Measurements from ENCODE around the gene SYT17. TPM values are rescaled to one million over a fixed set of nuclear protein-coding genes. Genes with fewer than 3 reads are reported as not detected.
A peak's percentile ranks its signal among the peaks of the same experiment; 100 is the strongest.

SYT17 gene
- total and polyA plus RNA-seq, 2 experiments from 2014 or later: not detected

- no peak overlapping the region for H3K27ac ChIP-seq
Observed at GRCh38 chr16:19289811-19290485, 121.9 kb downstream of the SYT17 start.

GRCh38 chr16:19290860-19291259 lies 122.8 kb downstream of the SYT17 start:
- 33 to 48% methylated on average over 2 of the region's 2 CpGs for WGBS, 2 experiments (ENCODE audit: low coverage in 1 of 2, low lambda C conversion rate in 2 of 2, missing lambda C conversion rate in 2 of 2)
- H2AFZ ChIP-seq: no peak overlapping the region
- no peak overlapping the region for H3K27ac ChIP-seq
- DNase-seq: no peak
- no peaks in the 10 kb centered on the region for H3K36me3 ChIP-seq (ENCODE audit: low read depth)
- no peaks in the 10 kb centered on the region for H3K9me3 ChIP-seq (ENCODE audit: low read depth)
- in situ Hi-C loops (cut with MboI): no loop called here
- no peak overlapping the region for H3K4me2 ChIP-seq (ENCODE audit: unreplicated experiment)
- no peaks in the 10 kb centered on the region for H3K9me2 ChIP-seq (ENCODE audit: insufficient read depth)
- no peaks in the 10 kb centered on the region for H3F3A ChIP-seq (ENCODE audit: insufficient read depth)
- H3K4me1 ChIP-seq (ENCODE audit: insufficient read depth): no peaks in the 10 kb centered on the region
- no peaks in the 10 kb centered on the region for H4K20me1 ChIP-seq (ENCODE audit: insufficient read depth)
- H3K4me3 ChIP-seq: no peak overlapping the region
- H3K27me3 ChIP-seq (replicated peaks; ENCODE audit: insufficient read depth): no peaks in the 10 kb centered on the region
- TF ChIP-seq EZH2 (IDR thresholded peaks at IDR 0.05; ENCODE audit: insufficient read depth, poor library complexity, severe bottlenecking) (no peak), EZH2phosphoT487 (IDR thresholded peaks at IDR 0.05; ENCODE audit: insufficient read depth, low read depth) (no peak)
- no peaks in the 10 kb centered on the region for H3K79me2 ChIP-seq (ENCODE audit: insufficient read depth)
- H3K9ac ChIP-seq: no peak overlapping the region

More at GRCh38 chr16:19289811-19290485, 121.9 kb downstream of the SYT17 start:
- Histone ChIP-seq H3K27me3 (replicated peaks; ENCODE audit: insufficient read depth) (no peaks in the 10 kb centered on the region), H3K9me3 (ENCODE audit: low read depth) (no peaks in the 10 kb centered on the region), H3K9ac (no peak overlapping the region), H3K9me2 (ENCODE audit: insufficient read depth) (no peaks in the 10 kb centered on the region), H4K20me1 (ENCODE audit: insufficient read depth) (no peaks in the 10 kb centered on the region), H3K4me1 (ENCODE audit: insufficient read depth) (no peaks in the 10 kb centered on the region), H3F3A (ENCODE audit: insufficient read depth) (no peaks in the 10 kb centered on the region), H3K4me3 (no peak overlapping the region), H3K36me3 (ENCODE audit: low read depth) (no peaks in the 10 kb centered on the region), H3K4me2 (ENCODE audit: unreplicated experiment) (no peak overlapping the region), H2AFZ (no peak overlapping the region), H3K79me2 (ENCODE audit: insufficient read depth) (no peaks in the 10 kb centered on the region)
- DNase-seq: no peak
- in situ Hi-C loops (cut with MboI): no loop called here
- 13 to 19% methylated on average over 7 of the region's 7 CpGs for WGBS, 2 experiments (ENCODE audit: low coverage in 1 of 2, low lambda C conversion rate in 2 of 2, missing lambda C conversion rate in 2 of 2)
- no peak for TF ChIP-seq EZH2phosphoT487 (IDR thresholded peaks at IDR 0.05; ENCODE audit: insufficient read depth, low read depth)
- TF ChIP-seq EZH2 (IDR thresholded peaks at IDR 0.05; ENCODE audit: insufficient read depth, poor library complexity, severe bottlenecking): no peak

GRCh38 chr16:19291475-19291874 lies 123.4 kb downstream of the SYT17 start:
- 21 to 27% methylated on average over 4 of the region's 4 CpGs for WGBS, 2 experiments (ENCODE audit: low coverage in 1 of 2, low lambda C conversion rate in 2 of 2, missing lambda C conversion rate in 2 of 2)
- Histone ChIP-seq H3K79me2 (ENCODE audit: insufficient read depth) (no peaks in the 10 kb centered on the region), H3K27me3 (replicated peaks; ENCODE audit: insufficient read depth) (no peaks in the 10 kb centered on the region), H3K4me3 (no peak overlapping the region), H3K9ac (no peak overlapping the region), H3K4me2 (ENCODE audit: unreplicated experiment) (no peak overlapping the region), H3K36me3 (ENCODE audit: low read depth) (no peaks in the 10 kb centered on the region), H3K4me1 (ENCODE audit: insufficient read depth) (no peaks in the 10 kb centered on the region), H4K20me1 (ENCODE audit: insufficient read depth) (no peaks in the 10 kb centered on the region), H3K27ac (no peak overlapping the region), H3K9me3 (ENCODE audit: low read depth) (no peaks in the 10 kb centered on the region), H3K9me2 (ENCODE audit: insufficient read depth) (no peaks in the 10 kb centered on the region), H3F3A (ENCODE audit: insufficient read depth) (no peaks in the 10 kb centered on the region), H2AFZ (no peak overlapping the region)
- peak; percentile 9 for DNase-seq
- in situ Hi-C loops (cut with MboI): no loop called here
- TF ChIP-seq EZH2 (IDR thresholded peaks at IDR 0.05; ENCODE audit: insufficient read depth, poor library complexity, severe bottlenecking): no peak
- no peak for TF ChIP-seq EZH2phosphoT487 (IDR thresholded peaks at IDR 0.05; ENCODE audit: insufficient read depth, low read depth)

GRCh38 chr16:19292186-19292585 lies 124.1 kb downstream of the SYT17 start:
- Histone ChIP-seq H3K36me3 (ENCODE audit: low read depth) (no peaks in the 10 kb centered on the region), H3K4me2 (ENCODE audit: unreplicated experiment) (no peak overlapping the region), H3K9ac (no peak overlapping the region), H3K27ac (no peak overlapping the region), H3F3A (ENCODE audit: insufficient read depth) (no peaks in the 10 kb centered on the region), H2AFZ (no peak overlapping the region), H3K4me3 (no peak overlapping the region), H3K79me2 (ENCODE audit: insufficient read depth) (no peaks in the 10 kb centered on the region), H3K27me3 (replicated peaks; ENCODE audit: insufficient read depth) (no peaks in the 10 kb centered on the region), H3K9me3 (ENCODE audit: low read depth) (no peaks in the 10 kb centered on the region), H3K9me2 (ENCODE audit: insufficient read depth) (no peaks in the 10 kb centered on the region), H4K20me1 (ENCODE audit: insufficient read depth) (no peaks in the 10 kb centered on the region), H3K4me1 (ENCODE audit: insufficient read depth) (no peaks in the 10 kb centered on the region)
- no peak for TF ChIP-seq EZH2 (IDR thresholded peaks at IDR 0.05; ENCODE audit: insufficient read depth, poor library complexity, severe bottlenecking)
- no peak for TF ChIP-seq EZH2phosphoT487 (IDR thresholded peaks at IDR 0.05; ENCODE audit: insufficient read depth, low read depth)
- in situ Hi-C loops (cut with MboI): no loop called here
- 22% methylated on average over 5 of the region's 5 CpGs for WGBS, 2 experiments (ENCODE audit: low coverage in 1 of 2, low lambda C conversion rate in 2 of 2, missing lambda C conversion rate in 2 of 2)
- no peak for DNase-seq
